Dermis microvascular lymphatic vessel endothelial cell (primary cell): ENCODE results near the gene BRD9. TPM values are rescaled to one million over a fixed set of nuclear protein-coding genes. Genes with fewer than 3 reads are reported as not detected.
"Not testable (repeated sequence)": the region's sequence is repeated elsewhere in the genome, so short reads cannot be mapped to it uniquely, and the experiment has no call there.

Experiments
- DNase-seq, 2 donors: peaks; one replicate each; pipeline versions ENCODE4 v3.0.0 to v3.0.0-alpha.2; 2010; ENCODE audit warnings: low read depth in 2 of 2
- total RNA-seq: library from RNA; depleted of rRNA; stranded (reverse); fragments of >200 nt; gene quantifications from 2 replicates; pipeline ENCODE4 v1.2.1, GENCODE V29; 2014

The BRD9 gene
- 26.6 and 31.6 TPM in 2 replicates for total RNA-seq

- DNase-seq, result peak; percentile 38 to 78
These were observed at the start of gene BRD9, which contains the start of gene TRIP13 for GRCh38 chr5:892394-893136. Gene BRD9 (minus strand): TSS chr5:892801. CDS start chr5:892657, 144 bp downstream. Gene TRIP13 (plus strand): TSS chr5:892884. CDS start chr5:892999, 115 bp downstream.

GRCh38 chr5:940741-941140, 48.1 kb upstream of the BRD9 start:
- DNase-seq, result not testable (repeated sequence)

GRCh38 chr5:939368-939767, 46.8 kb upstream of the BRD9 start:
- no peak for DNase-seq

DNA sequence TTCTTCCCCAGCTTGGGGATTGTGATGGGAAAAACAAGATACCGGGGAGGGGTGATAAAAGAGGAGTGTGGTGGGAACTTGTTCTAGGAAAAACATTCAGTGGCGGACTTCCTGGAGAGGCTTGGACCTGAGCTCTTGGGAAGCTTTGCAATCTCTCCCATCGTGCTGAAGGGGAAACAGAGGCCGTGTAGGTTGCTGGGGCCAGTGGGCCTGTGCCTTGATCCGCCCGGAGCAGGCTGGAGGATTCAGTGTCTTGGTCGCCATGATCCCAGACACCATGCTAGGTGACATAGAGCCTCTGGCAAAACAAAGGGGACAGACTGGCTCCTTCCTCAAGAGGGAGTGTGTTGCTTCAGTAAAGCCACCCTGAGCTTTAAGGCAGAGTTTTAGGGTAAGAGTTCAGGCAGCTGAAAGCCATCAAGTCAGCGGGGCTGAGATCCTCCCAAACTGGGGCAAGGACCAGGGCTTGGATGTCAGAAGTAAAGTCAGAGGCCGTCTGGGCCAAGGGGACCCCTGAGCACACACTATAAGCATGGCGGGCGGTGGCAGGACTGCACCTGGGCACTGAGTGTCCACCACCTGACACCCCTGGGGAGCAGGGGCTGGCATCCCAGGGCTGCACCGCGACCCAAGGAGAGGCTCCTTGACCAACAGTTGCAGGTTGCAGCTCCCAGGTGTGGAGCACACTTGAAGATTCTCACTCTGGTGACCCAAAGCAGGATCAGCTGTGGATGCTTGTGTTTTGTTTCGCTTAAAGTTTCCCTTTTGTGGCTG, 44.7 kb upstream of the BRD9 start:
- DNase-seq, result no peak

DNA sequence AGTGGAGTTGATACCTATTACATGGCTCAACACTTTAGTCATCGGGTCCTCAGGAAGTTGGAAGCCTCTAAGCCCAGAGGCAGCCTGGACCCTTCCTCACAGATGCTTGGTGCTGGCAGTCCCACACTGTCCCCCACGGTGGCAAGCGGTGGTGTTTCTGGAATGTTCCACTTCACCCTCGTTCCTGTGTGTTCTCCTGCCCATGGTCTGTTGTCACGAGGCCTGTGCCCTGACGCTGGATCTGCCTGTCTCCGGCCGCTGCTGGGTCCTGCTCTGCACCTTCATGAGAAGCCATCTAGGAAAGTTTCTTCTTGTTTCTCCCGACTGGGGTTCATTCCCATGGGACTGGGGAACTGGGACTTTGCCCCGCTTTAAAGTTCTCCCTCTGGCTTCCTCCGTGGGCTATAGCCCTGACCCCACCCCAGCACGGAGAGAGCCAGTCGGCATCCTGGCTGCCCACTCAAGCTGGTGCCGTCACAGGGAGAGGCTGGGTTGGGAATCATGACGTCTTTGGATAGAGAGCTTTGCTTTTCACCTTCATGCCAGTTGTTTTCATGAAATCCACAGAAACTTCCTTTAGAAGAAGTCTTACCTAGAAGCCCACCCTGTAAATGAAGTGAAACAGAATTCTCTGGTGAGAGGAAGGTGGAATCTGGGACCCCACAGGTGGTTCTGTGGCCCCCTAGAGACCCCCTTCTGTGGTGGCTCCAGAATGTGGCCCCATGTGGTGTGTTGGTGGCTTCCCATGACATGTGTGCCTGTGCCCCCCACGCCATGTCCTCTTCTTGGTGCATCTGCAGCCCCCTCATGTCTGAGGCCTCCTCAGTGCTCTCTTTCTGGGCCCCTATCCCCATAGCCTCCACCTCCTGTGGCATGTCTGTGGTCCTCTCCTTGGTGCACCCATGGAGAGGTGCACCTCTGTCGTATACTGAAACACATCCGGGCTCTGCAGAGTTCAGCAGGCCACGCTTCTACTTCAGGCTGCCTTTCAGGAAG, 43.8 kb upstream of the BRD9 start:
- no peak for DNase-seq

DNA sequence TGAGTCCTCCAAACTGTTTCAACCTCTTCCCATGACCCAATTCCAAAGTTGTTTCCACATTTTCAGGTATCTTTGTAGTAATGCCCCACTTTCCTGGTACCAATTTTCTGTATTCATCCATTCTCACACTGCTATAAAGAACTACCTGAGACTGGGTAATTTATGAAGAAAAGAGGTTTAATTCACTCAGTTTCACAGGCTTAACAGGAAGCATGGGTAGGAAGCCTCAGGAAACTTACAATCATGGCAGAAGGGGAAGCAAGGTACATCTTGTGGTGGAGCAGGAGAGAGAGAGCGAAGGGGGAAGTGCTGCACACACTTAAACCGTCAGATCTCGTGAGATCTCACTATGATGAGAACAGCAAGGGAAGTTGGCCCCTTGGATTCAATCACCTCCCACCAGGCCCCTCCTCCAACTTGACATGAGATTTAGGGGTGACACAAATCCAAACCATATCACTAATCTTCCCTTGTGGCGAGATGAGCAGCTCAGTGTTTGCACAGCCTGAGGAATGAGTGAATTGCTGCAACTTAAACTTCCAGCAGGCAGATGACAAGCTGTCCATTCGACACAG, 43.0 kb upstream of the BRD9 start:
- no peak for DNase-seq

- not testable (repeated sequence) for DNase-seq
These were observed 41.9 kb upstream of the BRD9 start for GRCh38 chr5:934381-934967.

- not testable (repeated sequence) for DNase-seq
These were observed 41.4 kb upstream of the BRD9 start for GRCh38 chr5:933951-934350.

DNA sequence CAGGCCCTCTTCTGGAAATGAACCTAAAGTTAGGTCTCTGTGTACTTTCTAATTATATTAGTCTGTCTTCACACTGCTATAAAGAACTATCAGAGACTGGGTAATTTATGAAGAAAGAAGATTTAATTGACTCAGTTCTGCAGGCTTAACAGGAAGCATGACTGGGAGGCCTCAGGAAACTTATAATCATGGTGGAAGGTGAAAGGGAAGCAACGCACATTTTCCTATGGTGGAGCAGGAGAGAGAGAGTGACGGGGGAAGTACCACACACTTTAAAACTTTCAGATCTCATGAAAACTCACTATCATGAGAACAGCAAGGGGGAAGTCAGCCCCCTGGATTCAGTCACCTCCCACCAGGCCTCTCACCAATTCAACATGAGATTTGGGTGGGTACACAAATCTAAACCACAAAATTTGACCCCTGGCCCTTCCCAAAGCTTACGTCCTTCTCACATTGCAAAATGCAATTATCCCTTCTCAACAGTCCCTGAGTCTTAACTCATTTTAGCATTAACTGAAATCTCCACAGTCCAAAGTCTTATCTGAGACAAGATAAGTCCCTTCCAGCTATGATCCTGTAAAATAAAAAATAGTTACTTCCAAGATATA, 40.8 kb upstream of the BRD9 start:
- DNase-seq, result peak in 1 of 2 donors; percentile 20

DNA sequence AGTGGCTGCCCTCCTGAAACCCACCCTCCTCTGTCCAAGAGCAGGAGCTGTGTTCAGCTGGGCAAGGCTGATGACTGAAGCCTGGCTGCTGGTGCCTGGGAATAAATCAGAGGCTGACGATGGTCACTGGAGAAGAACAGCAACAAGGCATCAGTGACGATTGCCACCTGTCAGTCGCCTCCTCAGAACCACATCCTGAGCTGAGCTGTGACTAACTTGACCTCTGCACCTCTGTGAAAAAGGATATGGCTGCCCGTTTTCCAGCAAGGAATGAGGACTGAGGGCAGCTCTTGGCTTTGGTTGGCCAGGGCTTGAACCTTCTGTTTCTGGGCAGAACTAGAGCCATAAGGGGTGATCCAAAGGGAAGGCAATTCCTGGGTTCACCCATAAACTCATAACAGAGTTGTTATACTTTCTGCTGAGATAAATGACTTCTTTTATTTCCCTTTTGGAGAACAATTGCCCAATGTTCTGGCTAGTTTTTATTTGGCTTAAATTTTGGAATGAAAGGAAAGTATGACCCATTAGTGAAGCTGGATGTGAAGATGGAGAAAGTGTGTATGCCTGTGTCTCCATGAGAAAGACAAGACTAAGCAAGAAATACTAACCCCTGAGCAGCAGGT, 40.1 kb upstream of the BRD9 start:
- DNase-seq, result peak in 1 of 2 donors; percentile 32

DNA sequence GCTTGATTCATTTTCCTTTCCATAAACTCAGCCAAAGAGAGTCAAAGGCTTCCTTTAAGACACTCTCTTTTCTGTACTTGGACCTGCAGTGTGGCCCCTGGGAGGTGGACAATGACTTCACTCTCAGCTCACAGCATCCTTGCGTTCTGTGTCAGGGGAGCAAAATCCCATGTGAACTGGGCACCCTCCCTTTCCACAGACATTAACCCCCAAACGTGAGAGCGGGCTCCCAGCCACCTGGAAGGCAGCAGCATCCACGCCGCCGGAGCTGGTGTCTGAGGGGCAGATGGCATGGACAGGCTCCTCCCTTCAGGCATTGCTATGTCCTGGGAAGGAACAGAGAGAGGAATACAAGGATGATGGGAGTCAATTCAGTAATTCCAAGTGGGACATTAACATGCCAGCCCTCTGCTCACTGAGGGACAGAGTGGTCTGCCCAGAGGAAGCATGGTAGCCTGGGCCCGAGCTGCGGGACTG, 39.6 kb upstream of the BRD9 start:
- DNase-seq, result no peak

DNA sequence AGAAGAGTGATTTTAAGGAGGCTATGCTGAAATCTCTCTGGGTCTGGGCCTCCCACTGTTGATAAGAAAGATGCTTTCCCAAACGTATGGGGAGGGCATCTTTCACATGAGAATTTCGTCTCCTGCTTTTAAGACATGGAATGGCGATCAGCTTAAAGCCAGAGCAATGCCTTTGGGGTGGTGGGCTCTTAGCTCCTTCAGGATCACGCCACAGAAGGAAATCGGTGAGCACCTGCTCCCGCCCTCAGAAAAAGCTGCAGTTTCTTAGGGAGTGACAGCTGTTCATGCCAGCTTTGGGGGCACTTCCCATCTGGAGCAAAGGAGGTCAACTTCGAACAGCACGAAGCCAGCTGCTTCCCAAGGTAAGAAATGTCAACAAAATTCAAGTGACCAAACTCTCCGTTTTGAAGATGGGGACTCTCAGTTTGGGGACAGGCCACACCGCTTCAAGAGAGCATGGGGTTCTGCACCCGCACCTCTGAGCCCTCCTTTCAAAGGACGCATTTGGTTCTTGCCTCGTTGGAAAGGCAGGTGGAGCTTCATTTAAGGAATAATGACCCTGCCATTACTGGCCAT, 39.1 kb upstream of the BRD9 start:
- DNase-seq, result no peak

GRCh38 chr5:930866-931265, 38.3 kb upstream of the BRD9 start:
- DNase-seq, result no peak

GRCh38 chr5:929596-929995, 37.0 kb upstream of the BRD9 start:
- DNase-seq, result no peak

- DNase-seq, result not testable (repeated sequence)
These were observed 36.6 kb upstream of the BRD9 start for GRCh38 chr5:929182-929581.

GRCh38 chr5:927172-928015, 34.8 kb upstream of the BRD9 start:
- no peak for DNase-seq

GRCh38 chr5:926417-927171, 34.0 kb upstream of the BRD9 start:
- peak in 1 of 2 donors; percentile 45 for DNase-seq
